ENCODE measurements around the gene APOBEC3H. TPM values are rescaled to one million over a fixed set of nuclear protein-coding genes. Genes with fewer than 3 reads are reported as not detected.
"Not testable (repeated sequence)": the region's sequence is repeated elsewhere in the genome, so short reads cannot be mapped to it uniquely, and the experiment has no call there.

APOBEC3H gene
- total RNA-seq (not detected in 2 replicates), polyA plus RNA-seq (not detected in 2 replicates)

DNA sequence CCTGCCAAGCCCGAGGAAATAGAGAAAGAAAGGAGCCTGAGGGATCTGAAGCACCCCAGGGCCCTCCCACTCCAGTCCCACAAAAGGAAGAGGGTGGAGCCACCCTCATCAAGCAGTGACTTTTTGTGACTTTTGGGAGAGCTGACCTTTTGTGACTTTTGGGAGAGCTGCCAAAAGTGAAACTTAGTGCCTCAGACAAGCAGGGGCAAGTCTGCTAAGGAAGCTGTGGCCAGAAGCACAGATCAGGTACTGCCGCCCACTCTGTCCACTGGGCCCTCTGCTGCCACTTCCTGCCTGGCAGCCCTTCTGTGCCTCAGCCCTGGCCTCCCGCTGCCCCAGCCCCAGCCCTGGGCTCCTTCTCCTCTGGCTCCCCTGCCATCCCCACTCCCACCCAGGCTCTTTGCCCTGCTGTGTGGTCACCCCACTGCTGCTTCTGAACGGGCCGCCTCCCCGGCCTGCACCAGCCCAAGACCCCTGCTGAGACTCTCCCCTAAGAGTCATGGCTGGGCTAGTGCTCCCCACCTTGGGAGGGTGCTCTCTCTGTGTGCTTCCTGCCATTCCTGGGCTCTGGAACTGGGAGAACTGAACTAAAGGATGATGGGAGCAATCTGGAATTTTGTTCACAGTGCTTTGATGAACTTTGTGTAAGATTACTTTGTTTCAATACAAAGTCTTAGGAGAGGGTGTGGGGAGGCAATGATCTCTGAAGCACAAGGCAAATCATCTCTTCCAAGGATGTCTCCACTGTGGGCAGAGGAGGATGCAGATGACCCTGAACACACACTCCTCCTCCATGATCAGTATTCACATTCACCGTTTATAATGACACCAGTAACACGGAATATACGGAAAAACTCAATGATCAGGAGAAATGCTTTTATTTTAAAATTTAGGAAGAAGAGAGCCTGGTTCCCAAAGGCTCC lies at the start of gene APOBEC3H:
Gene APOBEC3H, plus strand, starts transcription at position 147 of the 923 bp plus-strand sequence. CDS start 3,035 bp downstream, outside the sequence.
- Histone ChIP-seq H3K27me3 (no peaks in the 10 kb centered on the region), H4K20me1 (ENCODE audit: insufficient read depth, poor library complexity, severe bottlenecking) (no peaks in the 10 kb centered on the region), H2AFZ (no peak within 1 kb of the TSS), H3K36me3 (replicated peaks; ENCODE audit: insufficient read depth, low read depth) (no peaks in the 10 kb centered on the region), H3K79me2 (no peaks in the 10 kb centered on the region), H3K4me1 (ENCODE audit: insufficient read depth) (no peaks in the 10 kb centered on the region), H3K27ac (no peak within 1 kb of the TSS), H3K4me3 (no peak within 1 kb of the TSS), H3K9me3 (ENCODE audit: low read depth) (no peaks in the 10 kb centered on the region), H3K4me2 (no peak within 1 kb of the TSS), H3K9me2 (replicated peaks; ENCODE audit: insufficient read depth) (no peaks in the 10 kb centered on the region)
- no peak for DNase-seq (ENCODE audit: low spot score)
- 78% methylated on average over 9 of the region's 9 CpGs for WGBS (ENCODE audit: low lambda C conversion rate, missing lambda C conversion rate)
- TF ChIP-seq, protein P1, sequence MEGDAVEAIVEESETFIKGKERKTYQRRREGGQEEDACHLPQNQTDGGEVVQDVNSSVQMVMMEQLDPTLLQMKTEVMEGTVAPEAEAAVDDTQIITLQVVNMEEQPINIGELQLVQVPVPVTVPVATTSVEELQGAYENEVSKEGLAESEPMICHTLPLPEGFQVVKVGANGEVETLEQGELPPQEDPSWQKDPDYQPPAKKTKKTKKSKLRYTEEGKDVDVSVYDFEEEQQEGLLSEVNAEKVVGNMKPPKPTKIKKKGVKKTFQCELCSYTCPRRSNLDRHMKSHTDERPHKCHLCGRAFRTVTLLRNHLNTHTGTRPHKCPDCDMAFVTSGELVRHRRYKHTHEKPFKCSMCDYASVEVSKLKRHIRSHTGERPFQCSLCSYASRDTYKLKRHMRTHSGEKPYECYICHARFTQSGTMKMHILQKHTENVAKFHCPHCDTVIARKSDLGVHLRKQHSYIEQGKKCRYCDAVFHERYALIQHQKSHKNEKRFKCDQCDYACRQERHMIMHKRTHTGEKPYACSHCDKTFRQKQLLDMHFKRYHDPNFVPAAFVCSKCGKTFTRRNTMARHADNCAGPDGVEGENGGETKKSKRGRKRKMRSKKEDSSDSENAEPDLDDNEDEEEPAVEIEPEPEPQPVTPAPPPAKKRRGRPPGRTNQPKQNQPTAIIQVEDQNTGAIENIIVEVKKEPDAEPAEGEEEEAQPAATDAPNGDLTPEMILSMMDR (IDR thresholded peaks at IDR 0.05; ENCODE audit: poor library complexity) = no peak
- TF ChIP-seq EZH2 (IDR thresholded peaks at IDR 0.05; ENCODE audit: borderline replicate concordance) (no peak), EZH2phosphoT487 (IDR thresholded peaks at IDR 0.05; ENCODE audit: low read depth, severe bottlenecking, unreplicated experiment) (no peak)

DNA sequence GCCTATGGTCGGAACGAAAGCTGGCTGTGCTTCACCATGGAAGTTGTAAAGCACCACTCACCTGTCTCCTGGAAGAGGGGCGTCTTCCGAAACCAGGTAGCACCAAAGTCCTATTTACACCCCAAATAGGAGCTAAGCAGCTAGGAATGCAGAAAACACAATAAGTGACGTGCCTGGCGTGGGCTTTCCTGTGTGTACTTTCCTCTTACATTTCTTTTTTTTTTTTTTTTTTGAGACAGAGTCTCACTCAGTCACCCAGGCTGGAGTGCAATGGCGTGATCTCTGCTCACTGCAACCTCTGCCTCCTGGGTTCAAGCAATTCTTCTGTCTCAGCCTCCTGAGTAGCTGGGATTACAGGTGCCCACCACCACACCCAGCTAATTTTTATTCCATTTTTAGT lies 47.6 kb upstream of the APOBEC3H start:
- H3K4me2 ChIP-seq; H3K27me3 ChIP-seq; H3K27ac ChIP-seq; H3K79me2 ChIP-seq; DNase-seq (ENCODE audit: low spot score); H3K9me2 ChIP-seq (replicated peaks; ENCODE audit: insufficient read depth); H2AFZ ChIP-seq; H3K4me3 ChIP-seq; H4K20me1 ChIP-seq (ENCODE audit: insufficient read depth, poor library complexity, severe bottlenecking); H3K36me3 ChIP-seq (replicated peaks; ENCODE audit: insufficient read depth, low read depth); H3K4me1 ChIP-seq (ENCODE audit: insufficient read depth); H3K9me3 ChIP-seq (ENCODE audit: low read depth): not testable (repeated sequence)
- WGBS (ENCODE audit: low lambda C conversion rate, missing lambda C conversion rate) = 81% methylated on average over 7 of the region's 7 CpGs

DNA sequence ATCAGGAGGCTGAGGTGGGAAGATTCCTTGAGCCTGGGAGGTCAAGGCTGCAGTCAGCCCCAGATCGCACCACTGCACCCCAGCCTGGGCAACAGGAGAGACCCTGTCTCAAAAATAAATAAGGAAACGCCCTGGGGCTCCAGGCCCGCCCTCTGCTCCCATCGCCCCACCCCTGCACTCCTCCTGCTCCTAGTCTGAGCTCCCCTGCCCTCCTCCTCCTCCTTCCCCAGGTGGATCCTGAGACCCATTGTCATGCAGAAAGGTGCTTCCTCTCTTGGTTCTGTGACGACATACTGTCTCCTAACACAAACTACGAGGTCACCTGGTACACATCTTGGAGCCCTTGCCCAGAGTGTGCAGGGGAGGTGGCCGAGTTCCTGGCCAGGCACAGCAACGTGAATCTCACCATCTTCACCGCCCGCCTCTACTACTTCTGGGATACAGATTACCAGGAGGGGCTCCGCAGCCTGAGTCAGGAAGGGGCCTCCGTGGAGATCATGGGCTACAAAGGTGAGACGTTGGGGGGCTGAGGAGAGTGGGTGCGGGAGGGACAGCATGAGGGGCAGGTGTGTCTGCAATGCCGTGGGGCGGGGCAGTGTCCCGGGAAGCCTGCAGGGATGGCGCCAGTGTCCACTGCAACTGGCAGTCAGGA lies 45.1 kb upstream of the APOBEC3H start:
- H4K20me1 ChIP-seq (ENCODE audit: insufficient read depth, poor library complexity, severe bottlenecking); H3K4me2 ChIP-seq; H3K9me3 ChIP-seq (ENCODE audit: low read depth); H3K9me2 ChIP-seq (replicated peaks; ENCODE audit: insufficient read depth); H3K4me1 ChIP-seq (ENCODE audit: insufficient read depth); H3K79me2 ChIP-seq; H3K27ac ChIP-seq; H3K4me3 ChIP-seq; DNase-seq (ENCODE audit: low spot score); H3K27me3 ChIP-seq; H3K36me3 ChIP-seq (replicated peaks; ENCODE audit: insufficient read depth, low read depth); H2AFZ ChIP-seq: not testable (repeated sequence)
- WGBS (ENCODE audit: low lambda C conversion rate, missing lambda C conversion rate) = 78% methylated on average over 11 of the region's 18 CpGs

DNA sequence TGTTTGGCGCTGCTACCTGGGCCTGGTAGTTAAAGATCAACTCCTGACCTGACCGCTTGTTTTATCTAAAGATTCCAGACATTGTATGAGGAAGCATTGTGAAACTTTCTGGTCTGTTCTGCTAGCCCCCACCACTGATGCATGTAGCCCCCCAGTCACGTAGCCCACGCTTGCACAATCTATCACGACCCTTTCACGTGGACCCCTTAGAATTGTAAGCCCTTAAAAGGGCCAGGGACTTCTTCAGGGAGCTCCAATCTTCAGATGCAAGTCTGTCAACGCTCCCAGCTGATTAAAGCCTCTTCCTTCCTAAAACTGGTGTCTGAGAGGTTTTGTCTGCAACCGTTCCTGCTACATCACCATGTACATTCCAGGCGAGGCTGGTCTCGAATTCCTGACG lies 41.4 kb upstream of the APOBEC3H start:
- no peaks in the 10 kb centered on the region for H4K20me1 ChIP-seq (ENCODE audit: insufficient read depth, poor library complexity, severe bottlenecking)
- H3K9me3 ChIP-seq (ENCODE audit: low read depth) = no peaks in the 10 kb centered on the region
- WGBS (ENCODE audit: low lambda C conversion rate, missing lambda C conversion rate) = 90% methylated on average over 11 of the region's 11 CpGs
- H3K4me1 ChIP-seq (ENCODE audit: insufficient read depth) = no peaks in the 10 kb centered on the region
- TF ChIP-seq EZH2 (IDR thresholded peaks at IDR 0.05; ENCODE audit: borderline replicate concordance) (no peak), EZH2phosphoT487 (IDR thresholded peaks at IDR 0.05; ENCODE audit: low read depth, severe bottlenecking, unreplicated experiment) (no peak)
- TF ChIP-seq, protein P1 (IDR thresholded peaks at IDR 0.05; ENCODE audit: poor library complexity) = no peak
- no peaks in the 10 kb centered on the region for H3K36me3 ChIP-seq (replicated peaks; ENCODE audit: insufficient read depth, low read depth)
- H3K79me2 ChIP-seq = no peaks in the 10 kb centered on the region
- H3K4me3 ChIP-seq = no peak overlapping the region
- H3K9me2 ChIP-seq (replicated peaks; ENCODE audit: insufficient read depth) = no peaks in the 10 kb centered on the region
- DNase-seq (ENCODE audit: low spot score) = no peak
- H3K4me2 ChIP-seq = no peak overlapping the region
- H3K27ac ChIP-seq = no peak overlapping the region
- H2AFZ ChIP-seq = no peak overlapping the region
- H3K27me3 ChIP-seq = no peaks in the 10 kb centered on the region

DNA sequence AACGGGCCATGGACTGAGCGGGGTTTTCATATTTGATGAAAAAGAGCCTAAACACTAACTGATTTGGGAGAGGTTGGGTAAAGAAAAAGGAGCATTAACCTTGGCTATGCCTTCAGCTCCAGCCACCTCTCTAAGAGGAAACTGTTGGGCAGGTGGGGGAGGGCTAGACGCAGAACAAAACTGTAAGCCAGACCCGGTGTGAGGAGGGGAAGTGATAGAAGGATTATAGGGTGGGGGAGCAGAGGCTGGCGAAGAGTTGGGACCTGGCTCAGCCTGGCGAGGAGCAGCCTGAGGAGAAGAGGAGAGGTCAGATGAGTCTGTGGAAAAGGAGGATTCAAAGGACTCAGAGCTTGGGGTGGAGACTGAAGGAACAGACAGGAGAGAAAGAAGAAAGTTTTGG lies 35.8 kb upstream of the APOBEC3H start:
- not testable (repeated sequence) for H3K9me3 ChIP-seq (ENCODE audit: low read depth)

DNA sequence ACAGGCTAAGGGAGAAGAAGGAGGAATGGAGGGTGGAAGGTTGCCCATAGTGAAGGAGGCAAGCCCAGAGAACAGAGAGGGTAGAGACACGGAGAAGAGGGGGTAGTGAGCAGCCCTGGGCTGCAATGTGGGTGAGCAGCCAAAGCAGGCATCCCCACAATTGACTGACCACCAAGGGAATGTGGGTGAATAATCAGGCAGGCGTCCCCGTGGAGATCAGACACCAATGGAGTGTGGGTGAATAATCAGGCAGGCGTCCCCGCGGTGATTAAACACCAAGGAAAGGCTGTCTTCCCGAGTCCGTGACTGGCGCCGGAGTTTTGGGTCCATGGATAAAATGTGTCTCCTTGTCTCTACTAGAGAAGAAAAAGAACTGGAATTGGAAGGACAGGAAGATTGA lies 35.1 kb upstream of the APOBEC3H start:
- not testable (repeated sequence) for H3K9me2 ChIP-seq (replicated peaks; ENCODE audit: insufficient read depth); H3K36me3 ChIP-seq (replicated peaks; ENCODE audit: insufficient read depth, low read depth); H3K79me2 ChIP-seq; H3K4me3 ChIP-seq; H3K4me2 ChIP-seq; H3K27ac ChIP-seq; H3K9me3 ChIP-seq (ENCODE audit: low read depth); H3K27me3 ChIP-seq; H3K4me1 ChIP-seq (ENCODE audit: insufficient read depth); H4K20me1 ChIP-seq (ENCODE audit: insufficient read depth, poor library complexity, severe bottlenecking); DNase-seq (ENCODE audit: low spot score); H2AFZ ChIP-seq
- 87% methylated on average over 10 of the region's 10 CpGs for WGBS (ENCODE audit: low lambda C conversion rate, missing lambda C conversion rate)

More for the DNA sequence above, 35.8 kb upstream of the APOBEC3H start:
- not testable (repeated sequence) for H3K79me2 ChIP-seq; H3K27me3 ChIP-seq; H4K20me1 ChIP-seq (ENCODE audit: insufficient read depth, poor library complexity, severe bottlenecking); H3K4me1 ChIP-seq (ENCODE audit: insufficient read depth); H3K9me2 ChIP-seq (replicated peaks; ENCODE audit: insufficient read depth); H3K4me3 ChIP-seq; H2AFZ ChIP-seq; H3K36me3 ChIP-seq (replicated peaks; ENCODE audit: insufficient read depth, low read depth); H3K4me2 ChIP-seq; H3K27ac ChIP-seq; DNase-seq (ENCODE audit: low spot score)
- WGBS (ENCODE audit: low lambda C conversion rate, missing lambda C conversion rate) = 56% methylated on average over 6 of the region's 6 CpGs

Data from hepatocyte (in vitro differentiated cells).